Calu3 (cell line): ENCODE measurements around the gene CLTCL1. TPM values are rescaled to one million over a fixed set of nuclear protein-coding genes. Genes with fewer than 3 reads are reported as not detected.
"Not testable (repeated sequence)": the region's sequence is repeated elsewhere in the genome, so short reads cannot be mapped to it uniquely, and the experiment has no call there.

Experiments
- BruUV-seq: library from RNA; stranded (reverse); fragments of 400-500 nt; replicated peaks from 2 replicates; lab custom pipeline; 2021; lab: Mats Ljungman, UMichigan
- CTCF ChIA-PET: fragments of 300-600 bp; sonication (Branson Sonifier 250); formaldehyde crosslinking; loops from one replicate; lab custom pipeline; 2022; ENCODE audit warnings: antibody characterized with exemption; lab: Charles Lee
- DNase-seq: peaks from one replicate; pipeline ENCODE4 v3.0.0; 2022
- H3K27ac Mint-ChIP-seq: one replicate; pipeline ENCODE4 v1.8.0; 2022; ENCODE audit warnings: mixed read lengths; ENCODE audit not compliant: unreplicated experiment
- H3K27me3 Mint-ChIP-seq: one replicate; pipeline ENCODE4 v1.8.0; 2022; ENCODE audit warnings: mixed read lengths; ENCODE audit not compliant: unreplicated experiment
- H3K36me3 Mint-ChIP-seq: one replicate; pipeline ENCODE4 v1.8.0; 2022; ENCODE audit warnings: mild to moderate bottlenecking, moderate library complexity, mixed read lengths; ENCODE audit not compliant: insufficient read depth, unreplicated experiment
- H3K4me1 Mint-ChIP-seq: one replicate; pipeline ENCODE4 v1.8.0; 2022; ENCODE audit warnings: mild to moderate bottlenecking, low read depth, mixed read lengths; ENCODE audit not compliant: unreplicated experiment
- H3K4me3 Mint-ChIP-seq: one replicate; pipeline ENCODE4 v1.8.0; 2022; ENCODE audit warnings: mild to moderate bottlenecking, low read depth, moderate library complexity, mixed read lengths; ENCODE audit not compliant: unreplicated experiment
- H3K9me3 Mint-ChIP-seq: one replicate; pipeline ENCODE4 v1.8.0; 2022; ENCODE audit warnings: low read depth, mixed read lengths; ENCODE audit not compliant: unreplicated experiment
- intact Hi-C: fragments of 100-400 bp; cut with micrococcal nuclease; formaldehyde crosslinking; loops from one replicate; pipeline ENCODE4 v1.10.0; 2022; ENCODE audit not compliant: unreplicated experiment
- total RNA-seq: library from RNA; stranded (reverse); gene quantifications from 2 replicates; pipeline ENCODE4 v1.2.3, GENCODE V29; 2022
- TF ChIP-seq, protein P1 (sequence below): fragments of 200-600 bp; IDR thresholded peaks from one replicate; pipeline ENCODE4 v1.8.0; 2022; ENCODE audit warnings: antibody characterized with exemption; ENCODE audit not compliant: unreplicated experiment

CLTCL1 gene
- total RNA-seq, 1 experiment from 2014 or later, result 2.9 TPM

DNA sequence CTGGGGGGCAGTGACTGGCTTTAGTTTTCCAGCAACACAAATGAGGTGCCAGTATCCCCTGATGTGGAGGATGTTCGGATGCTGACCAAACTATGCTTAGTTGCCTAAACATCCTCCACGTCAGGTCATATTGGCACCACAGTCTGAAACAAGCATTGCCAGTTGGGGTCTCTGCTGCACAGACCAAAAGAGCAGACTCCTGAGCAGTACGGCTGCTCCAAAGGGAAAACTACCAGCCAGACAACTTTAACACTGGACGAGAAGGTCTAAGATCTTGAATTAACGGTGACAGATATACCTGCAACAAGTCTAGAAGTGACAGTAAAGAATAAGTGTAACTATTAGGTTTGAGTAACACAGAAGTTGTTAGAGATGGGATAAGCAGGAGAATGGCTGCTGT lies 40.5 kb upstream of the CLTCL1 start:
- TF ChIP-seq, protein P1, sequence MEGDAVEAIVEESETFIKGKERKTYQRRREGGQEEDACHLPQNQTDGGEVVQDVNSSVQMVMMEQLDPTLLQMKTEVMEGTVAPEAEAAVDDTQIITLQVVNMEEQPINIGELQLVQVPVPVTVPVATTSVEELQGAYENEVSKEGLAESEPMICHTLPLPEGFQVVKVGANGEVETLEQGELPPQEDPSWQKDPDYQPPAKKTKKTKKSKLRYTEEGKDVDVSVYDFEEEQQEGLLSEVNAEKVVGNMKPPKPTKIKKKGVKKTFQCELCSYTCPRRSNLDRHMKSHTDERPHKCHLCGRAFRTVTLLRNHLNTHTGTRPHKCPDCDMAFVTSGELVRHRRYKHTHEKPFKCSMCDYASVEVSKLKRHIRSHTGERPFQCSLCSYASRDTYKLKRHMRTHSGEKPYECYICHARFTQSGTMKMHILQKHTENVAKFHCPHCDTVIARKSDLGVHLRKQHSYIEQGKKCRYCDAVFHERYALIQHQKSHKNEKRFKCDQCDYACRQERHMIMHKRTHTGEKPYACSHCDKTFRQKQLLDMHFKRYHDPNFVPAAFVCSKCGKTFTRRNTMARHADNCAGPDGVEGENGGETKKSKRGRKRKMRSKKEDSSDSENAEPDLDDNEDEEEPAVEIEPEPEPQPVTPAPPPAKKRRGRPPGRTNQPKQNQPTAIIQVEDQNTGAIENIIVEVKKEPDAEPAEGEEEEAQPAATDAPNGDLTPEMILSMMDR, result no peak
- H3K27ac Mint-ChIP-seq, result no peak overlapping the region
- peaks cover 53% of the 10 kb centered on the region for H3K36me3 Mint-ChIP-seq
- peaks cover 10% of the 10 kb centered on the region for H3K4me1 Mint-ChIP-seq
- H3K4me3 Mint-ChIP-seq, result no peak overlapping the region
- no TSS peak for BruUV-seq
- DNase-seq, result no peak
- H3K9me3 Mint-ChIP-seq, result no peaks in the 10 kb centered on the region
- H3K27me3 Mint-ChIP-seq, result no peaks in the 10 kb centered on the region
- CTCF ChIA-PET, result no interaction called here
- intact Hi-C loops, result no loop called here

DNA sequence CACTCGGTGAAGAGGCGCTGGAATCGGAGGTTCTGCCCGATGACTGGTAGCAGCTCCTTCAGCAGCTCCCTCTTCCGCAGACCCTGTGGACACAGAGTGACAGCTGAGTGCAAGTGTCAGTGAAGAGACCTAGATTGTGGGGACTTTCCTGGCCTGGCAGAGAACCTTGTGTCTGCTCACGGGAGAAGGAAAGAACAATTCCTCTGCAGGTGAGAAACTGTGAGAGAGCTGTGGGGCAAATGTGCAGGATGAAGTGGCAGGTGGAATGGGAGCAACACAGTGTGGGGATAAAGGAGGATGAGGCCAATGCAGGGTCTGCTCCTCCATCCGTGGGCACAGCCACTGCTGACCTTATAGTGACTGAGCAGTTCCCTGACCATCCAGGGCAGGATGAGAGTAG lies 40.0 kb upstream of the CLTCL1 start:
- intact Hi-C loops, result no loop called here
- no TSS peak for BruUV-seq
- no peaks in the 10 kb centered on the region for H3K27me3 Mint-ChIP-seq
- peaks cover 48% of the 10 kb centered on the region for H3K36me3 Mint-ChIP-seq
- H3K27ac Mint-ChIP-seq, result no peak overlapping the region
- H3K9me3 Mint-ChIP-seq, result no peaks in the 10 kb centered on the region
- H3K4me1 Mint-ChIP-seq, result peaks cover 10% of the 10 kb centered on the region
- no peak overlapping the region for H3K4me3 Mint-ChIP-seq
- DNase-seq, result no peak
- TF ChIP-seq, protein P1, result no peak
- CTCF ChIA-PET, result no interaction called here

DNA sequence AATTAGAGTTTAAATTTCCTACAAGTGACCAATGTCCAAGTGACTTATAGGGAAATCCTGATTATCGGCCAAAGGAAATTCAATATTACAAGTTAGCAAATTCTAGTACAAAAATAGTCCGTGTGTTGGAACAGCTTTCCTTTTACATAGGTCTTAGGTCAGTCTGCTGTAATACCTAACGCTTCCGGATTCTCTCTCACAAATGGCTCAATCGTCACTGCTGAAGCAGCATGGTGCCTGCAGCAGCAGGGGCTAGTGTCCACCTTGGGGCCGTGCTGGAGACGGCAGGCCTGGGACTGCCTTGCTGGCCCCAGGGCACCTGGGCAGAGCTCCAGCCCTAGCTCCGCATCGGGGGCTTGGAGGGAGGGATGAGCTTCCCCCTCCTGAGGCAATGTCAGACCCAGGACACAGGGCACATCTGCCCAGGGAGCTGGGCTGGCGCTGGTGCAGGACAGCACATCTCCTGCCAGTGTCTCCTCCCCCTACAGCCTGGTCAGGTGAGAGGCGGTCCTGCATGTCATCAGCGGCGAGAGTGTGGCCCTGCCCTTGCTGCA lies 39.4 kb upstream of the CLTCL1 start:
- H3K27me3 Mint-ChIP-seq, result no peaks in the 10 kb centered on the region
- TF ChIP-seq, protein P1, result no peak
- intact Hi-C loops, result no loop called here
- H3K9me3 Mint-ChIP-seq, result peaks cover 3% of the 10 kb centered on the region
- no peak overlapping the region for H3K27ac Mint-ChIP-seq
- peaks cover 4% of the 10 kb centered on the region for H3K4me1 Mint-ChIP-seq
- DNase-seq, result no peak
- peaks cover 47% of the 10 kb centered on the region for H3K36me3 Mint-ChIP-seq
- BruUV-seq, result no TSS peak
- CTCF ChIA-PET, result no interaction called here
- H3K4me3 Mint-ChIP-seq, result no peak overlapping the region

DNA sequence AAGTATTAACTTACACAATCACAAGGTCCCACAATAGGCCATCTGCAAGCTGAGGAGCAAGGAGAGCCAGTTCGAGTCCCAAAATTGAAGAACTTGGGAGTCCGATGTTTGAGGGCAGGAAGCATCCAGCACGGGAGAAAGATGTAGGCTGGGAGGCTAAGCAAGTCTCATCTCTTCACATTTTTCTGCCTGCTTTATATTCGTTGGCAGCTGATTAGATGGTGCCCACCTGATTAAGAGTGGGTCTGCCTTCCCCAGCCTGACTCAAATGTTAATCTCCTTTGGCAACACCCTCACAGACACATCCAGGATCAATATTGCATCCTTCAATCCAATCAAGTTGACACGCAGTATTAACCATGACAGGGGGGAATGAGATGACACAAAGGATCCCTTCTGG lies 38.7 kb upstream of the CLTCL1 start:
- DNase-seq, CTCF ChIA-PET, H3K27ac Mint-ChIP-seq, BruUV-seq, H3K27me3 Mint-ChIP-seq, H3K4me3 Mint-ChIP-seq, H3K9me3 Mint-ChIP-seq, intact Hi-C loops, H3K4me1 Mint-ChIP-seq: not testable (repeated sequence)
- H3K36me3 Mint-ChIP-seq, result peaks cover 47% of the 10 kb centered on the region

DNA sequence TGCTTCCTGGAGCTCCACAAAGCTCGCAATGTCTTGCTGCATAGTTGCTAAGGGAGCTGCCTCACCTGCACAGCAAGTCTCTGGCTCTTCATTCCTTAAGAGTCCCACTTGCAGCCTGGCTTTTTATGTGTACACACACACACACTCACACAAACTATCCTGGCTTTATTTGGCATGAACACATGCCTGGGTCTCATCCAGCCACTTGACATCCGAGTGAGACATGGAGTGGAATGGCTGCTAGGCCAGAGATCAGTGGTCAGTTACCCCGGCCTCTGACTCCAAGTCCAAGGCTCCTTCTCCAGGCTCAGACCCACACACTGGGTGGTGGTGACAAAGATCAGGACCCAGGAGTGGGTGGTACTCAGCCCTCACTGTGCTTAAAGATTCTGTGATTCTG lies 37.9 kb upstream of the CLTCL1 start:
- H3K4me3 Mint-ChIP-seq, result no peak overlapping the region
- no TSS peak for BruUV-seq
- CTCF ChIA-PET, result no interaction called here
- H3K36me3 Mint-ChIP-seq, result peaks cover 47% of the 10 kb centered on the region
- no peaks in the 10 kb centered on the region for H3K27me3 Mint-ChIP-seq
- intact Hi-C loops, result no loop called here
- DNase-seq, result no peak
- no peak overlapping the region for H3K27ac Mint-ChIP-seq
- H3K9me3 Mint-ChIP-seq, result peaks cover 3% of the 10 kb centered on the region
- no peaks in the 10 kb centered on the region for H3K4me1 Mint-ChIP-seq
- TF ChIP-seq, protein P1, result no peak
